ENCODE results near the gene TRIP4.
A peak's percentile ranks its signal among the peaks of the same experiment; 100 is the strongest.

Gene TRIP4

GRCh38 chr15:64447536-64448315 is 60.1 kb downstream of the TRIP4 start:
- DNase-seq (ENCODE audit: low read depth): no peak

DNA sequence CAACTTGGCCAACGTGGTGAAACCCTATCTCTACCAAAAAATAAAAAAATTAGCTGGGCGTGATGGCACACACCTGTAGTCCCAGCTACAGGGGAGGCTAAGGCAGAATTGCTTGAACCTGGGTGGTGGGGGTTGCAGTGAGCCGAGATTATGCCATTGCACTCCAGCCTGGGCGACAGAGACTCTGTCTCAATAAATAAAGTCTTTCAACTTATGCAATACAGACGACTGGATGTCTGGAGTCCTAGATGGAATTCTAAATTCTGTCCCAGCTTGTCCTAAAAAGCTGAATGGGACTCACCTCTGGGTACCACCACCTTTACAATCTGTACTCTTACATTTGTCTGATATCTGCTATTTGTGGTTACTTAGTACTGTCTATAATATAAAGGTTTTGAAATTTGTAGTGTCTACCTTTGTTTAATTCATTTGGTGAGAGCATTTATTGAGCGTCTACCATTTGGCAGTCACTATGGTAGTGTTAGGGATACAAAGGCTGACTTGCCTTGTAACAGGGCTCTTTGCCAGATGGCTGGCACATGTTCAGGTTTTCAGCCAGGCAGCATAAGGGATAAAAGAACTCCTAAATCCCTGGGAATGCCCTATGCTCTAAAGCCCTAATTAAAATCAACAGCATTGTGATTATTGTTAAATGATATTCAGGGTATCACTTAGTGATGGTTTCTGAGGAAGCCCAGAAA is 65.5 kb downstream of the TRIP4 start:
- DNase-seq (ENCODE audit: low read depth): no peak

- DNase-seq (ENCODE audit: low read depth): no peak
These were observed 66.0 kb downstream of the TRIP4 start for GRCh38 chr15:64453689-64454037.

- DNase-seq (ENCODE audit: low read depth): no peak
These were observed 66.6 kb downstream of the TRIP4 start for GRCh38 chr15:64454282-64454681.

DNA sequence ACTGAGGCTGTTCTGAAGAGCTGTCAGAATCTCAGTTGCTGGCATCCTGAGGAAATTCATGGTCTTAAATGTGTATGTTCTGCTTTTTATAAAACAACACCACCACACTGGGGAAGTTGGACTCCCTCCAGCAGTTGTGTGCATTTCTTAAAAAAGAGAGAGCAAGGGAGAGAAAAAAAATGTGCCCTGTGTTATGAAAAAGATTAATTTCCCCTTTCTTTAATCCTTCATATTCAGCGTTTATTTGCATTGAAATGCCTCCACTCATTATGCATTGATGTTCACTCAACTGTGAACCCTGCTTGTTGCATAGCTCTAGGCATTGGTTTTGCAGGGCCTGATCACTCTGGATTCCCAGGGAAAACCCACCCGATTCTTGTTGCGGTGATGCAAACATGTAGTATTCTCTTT is 68.3 kb downstream of the TRIP4 start:
- DNase-seq (ENCODE audit: low read depth): no peak

- DNase-seq (ENCODE audit: low read depth): no peak
These were observed 69.0 kb downstream of the TRIP4 start for GRCh38 chr15:64456634-64457108.

- DNase-seq (ENCODE audit: low read depth): no peak
These were observed 71.6 kb downstream of the TRIP4 start for GRCh38 chr15:64459066-64459781.

DNA sequence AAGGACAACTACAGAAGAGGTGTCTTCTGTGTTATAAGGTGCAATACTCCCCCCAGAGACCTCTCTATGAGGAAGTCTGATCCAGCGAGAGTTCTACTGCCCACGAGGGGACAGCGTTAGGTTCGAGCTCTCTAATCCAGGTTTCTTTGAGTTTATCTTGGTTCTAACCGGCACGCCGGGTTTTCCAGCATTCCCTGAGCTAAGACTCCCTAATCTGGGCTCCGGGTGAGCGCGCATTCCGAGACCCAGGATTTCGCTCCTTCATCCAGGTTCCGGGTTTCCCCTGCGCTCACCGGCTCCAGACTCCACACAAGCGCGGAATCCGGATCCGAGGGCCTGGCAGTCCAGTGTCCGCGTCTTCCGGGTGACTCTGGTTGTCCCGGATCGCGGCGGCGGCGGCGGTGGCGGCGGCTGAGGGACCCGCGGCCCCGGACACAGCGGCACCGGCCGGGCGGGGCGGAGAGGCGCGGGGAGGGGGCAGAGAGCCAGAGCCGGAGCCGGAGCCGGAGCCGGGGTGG is 72.6 kb downstream of the TRIP4 start, which contains the start of gene ZNF609:
TSS of gene ZNF609 (plus strand) at position 373 of the 518 bp plus-strand sequence. CDS start 38,842 bp downstream, outside the sequence.
- peak; percentile 93 for DNase-seq (ENCODE audit: low read depth)

DNA sequence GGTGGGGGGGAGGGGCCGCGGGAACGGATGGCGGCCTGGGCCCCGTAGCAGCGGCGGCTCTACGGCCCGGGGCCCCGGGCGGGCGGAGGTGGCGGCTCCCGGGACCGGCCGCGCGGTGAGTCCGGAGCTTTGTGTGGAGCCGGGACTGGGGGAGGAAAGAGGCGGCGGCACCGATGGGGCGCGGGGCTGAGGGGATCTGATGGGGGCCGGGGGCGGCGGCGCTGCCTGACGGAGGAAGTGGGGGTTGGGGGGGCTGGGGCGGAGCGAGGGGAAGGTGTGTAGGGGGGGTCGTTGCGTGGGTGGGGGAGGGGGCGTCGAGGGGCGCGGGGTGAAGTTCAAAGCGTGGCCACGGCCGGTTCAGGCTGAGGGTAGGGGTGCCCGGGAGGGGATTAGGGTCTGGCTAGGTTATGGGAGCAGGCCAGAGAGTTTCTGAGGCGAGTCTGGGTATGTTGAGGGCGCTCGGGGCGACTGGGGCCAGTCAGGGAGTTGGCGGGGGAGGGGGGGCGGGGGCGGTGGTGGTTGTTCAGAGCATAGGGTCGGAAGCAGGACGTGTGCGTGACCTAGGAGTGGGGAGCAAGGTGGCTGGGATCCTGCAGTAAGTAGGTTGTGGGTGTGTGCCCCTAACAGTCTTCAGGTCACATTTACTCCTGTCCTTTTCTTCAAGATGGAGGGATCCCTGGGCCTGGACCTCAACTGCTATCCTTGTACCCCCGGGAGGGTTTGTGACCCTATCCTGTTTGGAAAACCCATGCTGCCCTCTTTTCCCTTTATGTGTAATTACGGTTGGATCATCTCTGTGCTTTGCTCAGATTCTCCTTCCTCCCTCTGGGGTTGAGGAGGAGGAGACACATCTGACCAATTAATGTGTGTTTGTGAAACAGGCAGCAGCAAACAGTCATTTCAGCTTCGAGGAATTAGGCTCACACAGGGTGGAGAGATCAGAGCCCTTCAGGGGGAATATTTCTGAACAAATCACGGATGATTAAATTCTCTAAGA is 73.4 kb downstream of the TRIP4 start:
- DNase-seq (ENCODE audit: low read depth): peak; percentile 28

- peak; percentile 16 for DNase-seq (ENCODE audit: low read depth)
These were observed 74.1 kb downstream of the TRIP4 start for GRCh38 chr15:64461721-64462162.

DNA sequence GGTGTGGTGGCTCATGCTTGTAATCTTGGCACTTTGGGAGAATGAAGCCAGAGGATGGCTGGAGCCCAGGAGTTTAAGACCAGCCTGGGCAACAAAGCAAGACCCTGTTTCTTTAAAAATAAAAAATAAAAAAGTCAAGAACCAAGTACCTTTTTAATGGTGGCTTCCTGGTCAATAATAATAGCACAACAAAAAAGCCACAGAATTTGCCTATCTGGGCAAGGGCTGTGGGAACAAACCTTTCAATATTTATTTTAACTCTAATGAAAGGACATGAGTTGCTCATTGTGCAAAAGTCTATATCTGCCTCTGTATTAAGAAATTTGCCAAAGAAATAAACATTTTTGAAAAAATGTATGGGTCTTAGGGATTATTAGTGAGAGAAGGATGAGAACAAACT is 74.9 kb downstream of the TRIP4 start:
- no peak for DNase-seq (ENCODE audit: low read depth)

- DNase-seq (ENCODE audit: low read depth): no peak
These were observed 76.8 kb downstream of the TRIP4 start for GRCh38 chr15:64464276-64465005.

DNA sequence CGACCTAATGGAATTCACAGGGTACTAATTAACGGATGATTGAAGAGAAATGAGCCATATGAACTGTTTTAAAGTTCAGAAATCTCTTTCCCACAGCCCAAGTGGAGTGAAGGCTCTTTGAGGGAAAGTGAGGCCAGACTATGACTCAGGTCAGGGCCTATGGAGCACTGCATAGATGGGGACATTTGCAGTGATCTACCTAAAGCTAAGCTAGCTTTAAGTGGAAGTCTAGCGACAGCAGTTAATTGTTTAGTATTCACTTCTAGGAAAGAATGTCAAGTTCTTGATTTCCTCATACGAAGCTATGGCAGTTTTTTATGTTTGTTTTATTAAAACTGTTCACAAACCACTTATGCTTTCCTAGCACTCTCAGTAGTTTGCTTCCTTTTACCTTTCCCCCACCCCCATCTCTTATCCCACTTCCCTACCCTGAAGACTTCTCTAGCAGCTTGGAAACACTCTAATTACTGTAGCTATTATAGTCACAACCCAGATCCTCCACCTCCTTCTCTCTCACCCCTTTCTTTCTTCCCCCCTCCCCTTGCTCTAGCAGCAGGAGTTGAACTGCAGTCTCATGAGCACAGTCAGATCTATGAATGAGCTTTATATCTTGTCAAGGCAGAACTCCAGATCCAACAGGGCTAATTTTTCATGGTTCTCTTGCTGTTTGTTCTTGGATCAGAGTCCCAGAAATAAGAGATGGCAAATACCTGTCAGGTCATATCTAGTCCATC is 78.9 kb downstream of the TRIP4 start:
- DNase-seq (ENCODE audit: low read depth): no peak

GRCh38 chr15:64472161-64472560 is 84.5 kb downstream of the TRIP4 start:
- no peak for DNase-seq (ENCODE audit: low read depth)

DNA sequence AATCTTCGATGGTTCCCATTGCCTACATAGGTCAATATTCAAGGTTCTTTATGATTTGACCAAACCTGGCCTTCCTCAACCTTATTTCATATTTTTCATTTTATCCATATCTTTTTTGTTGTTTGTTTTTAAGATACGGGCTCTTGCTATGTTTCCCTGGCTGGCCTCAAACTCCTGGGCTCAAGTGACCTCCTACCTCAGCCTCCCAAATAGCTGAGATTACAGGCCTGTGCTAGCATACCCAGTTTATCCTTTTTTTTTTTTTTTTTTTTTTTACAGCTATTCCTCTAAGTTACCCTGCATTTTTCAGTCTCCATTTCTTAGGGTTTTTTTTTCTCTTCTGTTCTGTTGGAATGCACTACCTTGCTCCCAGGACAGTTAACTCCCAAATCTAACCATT is 87.2 kb downstream of the TRIP4 start:
- no peak for DNase-seq (ENCODE audit: low read depth)

DNA sequence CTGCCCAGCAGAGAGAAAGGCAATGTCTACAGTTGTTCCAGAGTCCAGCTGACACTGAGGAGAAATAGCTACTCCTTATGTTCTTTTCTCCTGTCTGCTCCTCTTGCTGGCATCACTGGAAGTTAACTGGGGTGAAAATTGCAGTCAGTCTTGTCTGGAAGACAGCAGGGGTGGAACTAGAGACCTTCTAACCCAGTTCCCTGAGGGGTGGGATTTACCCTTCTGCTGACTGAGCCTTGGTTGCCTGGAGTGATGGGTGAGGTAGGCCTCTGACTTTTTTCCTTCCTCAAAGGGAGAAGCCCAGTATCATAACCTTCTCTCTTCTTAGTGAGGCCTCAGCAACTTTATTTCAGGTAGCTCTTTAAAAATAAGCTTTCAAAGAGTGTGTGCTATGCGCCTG is 88.9 kb downstream of the TRIP4 start:
- no peak for DNase-seq (ENCODE audit: low read depth)

DNA sequence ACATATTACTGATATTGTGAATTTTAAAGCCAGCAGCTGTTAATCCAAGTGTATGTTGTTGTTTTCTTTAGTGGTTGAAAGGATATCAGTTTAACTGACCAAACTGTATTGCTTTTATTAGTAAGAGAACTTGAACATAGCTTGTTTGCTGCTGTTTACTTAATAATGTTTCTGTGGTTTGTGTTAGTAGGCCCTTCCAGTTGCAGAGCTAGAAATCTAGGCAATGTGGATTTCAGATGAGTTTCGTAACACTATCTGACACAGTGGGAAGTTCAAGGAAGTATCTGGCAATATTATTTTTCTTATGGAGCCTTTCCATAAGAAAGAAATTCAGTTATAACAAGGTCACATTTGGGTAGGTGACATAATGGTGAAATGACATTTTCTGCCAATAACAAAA is 91.2 kb downstream of the TRIP4 start:
- no peak for DNase-seq (ENCODE audit: low read depth)

DNA sequence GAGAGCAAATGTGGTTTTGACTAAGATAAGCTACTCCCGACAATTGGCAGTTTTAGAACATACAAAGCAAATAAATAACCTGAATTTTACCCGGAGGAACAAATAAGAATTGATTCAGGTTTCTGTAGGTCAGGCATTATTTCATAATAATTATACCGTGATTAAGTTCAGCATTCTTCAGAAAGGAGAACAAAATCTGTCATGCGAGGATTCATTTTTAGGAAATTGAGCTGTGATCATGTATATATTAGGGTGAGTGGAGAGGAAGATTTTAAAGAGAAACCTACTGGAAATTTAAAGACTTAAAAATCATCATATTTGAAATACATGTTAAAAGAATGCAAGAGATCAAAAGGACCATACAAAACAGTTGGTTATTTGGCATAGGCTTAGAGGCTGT is 93.3 kb downstream of the TRIP4 start:
- DNase-seq (ENCODE audit: low read depth): no peak

GRCh38 chr15:64483749-64484148 is 96.1 kb downstream of the TRIP4 start:
- DNase-seq (ENCODE audit: low read depth): no peak

DNA sequence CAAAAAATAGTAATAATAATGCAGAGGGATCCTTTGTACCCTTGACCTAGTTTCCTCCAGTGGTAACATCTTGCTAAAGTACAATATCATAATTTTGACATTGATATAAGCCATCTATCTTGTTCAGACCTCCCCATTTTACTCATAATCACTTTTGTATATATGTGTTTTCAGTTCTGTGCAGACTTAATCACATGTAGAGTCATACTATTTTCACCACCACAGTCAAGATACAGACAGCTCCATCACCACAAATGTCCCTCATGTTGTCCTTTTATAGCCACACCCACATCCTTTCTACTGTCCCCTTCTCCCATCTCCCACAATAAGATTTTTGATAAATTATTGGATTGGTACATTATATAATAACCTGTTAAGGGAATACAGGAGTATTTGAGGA is 98.2 kb downstream of the TRIP4 start:
- no peak for DNase-seq (ENCODE audit: low read depth)
